GM12801 (cell line): ENCODE results near the gene NALCN.

Experiments used
- CTCF ChIP-seq: IDR thresholded peaks from one replicate; pipeline ENCODE4 v1.5.1; 2011; ENCODE audit warnings: control low read depth; ENCODE audit not compliant: insufficient read length; ENCODE audit errors: extremely low read depth

NALCN gene

DNA sequence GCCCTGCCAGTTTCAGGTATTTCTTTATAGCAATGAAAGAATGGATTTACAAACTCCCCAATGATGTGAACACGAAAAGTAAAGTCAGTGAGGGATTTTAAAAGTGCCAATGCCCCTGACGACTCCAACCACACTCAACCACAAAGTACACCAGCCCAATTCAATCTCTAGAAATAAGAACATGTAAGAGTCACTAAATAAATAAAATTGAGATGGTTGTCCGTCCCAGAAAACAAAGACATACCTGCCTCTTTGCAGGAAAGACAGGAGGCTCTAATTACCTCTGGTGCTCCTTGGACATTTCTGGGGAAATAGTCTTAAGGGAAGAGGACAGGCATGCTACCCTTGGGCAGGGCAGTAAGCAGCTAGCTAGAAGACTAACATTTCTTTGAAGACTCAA is 55.8 kb downstream of the NALCN start:
- TF ChIP-seq CTCF = no peak

DNA sequence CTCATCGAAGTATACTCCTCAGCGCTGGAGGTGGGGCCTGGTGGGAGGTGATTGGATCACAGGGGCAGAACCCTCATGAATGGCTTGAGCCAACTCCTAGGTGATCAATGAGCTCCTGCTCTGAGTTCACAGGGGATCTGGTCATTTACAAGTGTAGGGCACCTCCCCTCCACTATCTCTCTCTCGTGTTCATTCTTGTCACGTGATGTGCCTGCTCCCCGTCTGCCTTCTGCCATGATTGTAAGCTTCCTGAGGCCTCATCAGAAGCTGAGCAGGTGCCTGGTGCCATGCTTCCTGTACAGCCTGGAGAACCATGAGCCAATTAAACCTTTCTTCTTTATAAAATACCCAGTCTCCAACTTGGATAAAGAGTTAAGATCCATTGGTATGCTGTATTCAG is 61.4 kb downstream of the NALCN start:
- TF ChIP-seq CTCF = no peak

GRCh38 chr13:101346942-101347728 is 69.2 kb downstream of the NALCN start:
- no peak for TF ChIP-seq CTCF

- TF ChIP-seq CTCF = no peak
Measured at GRCh38 chr13:101346161-101346560, 70.1 kb downstream of the NALCN start.

DNA sequence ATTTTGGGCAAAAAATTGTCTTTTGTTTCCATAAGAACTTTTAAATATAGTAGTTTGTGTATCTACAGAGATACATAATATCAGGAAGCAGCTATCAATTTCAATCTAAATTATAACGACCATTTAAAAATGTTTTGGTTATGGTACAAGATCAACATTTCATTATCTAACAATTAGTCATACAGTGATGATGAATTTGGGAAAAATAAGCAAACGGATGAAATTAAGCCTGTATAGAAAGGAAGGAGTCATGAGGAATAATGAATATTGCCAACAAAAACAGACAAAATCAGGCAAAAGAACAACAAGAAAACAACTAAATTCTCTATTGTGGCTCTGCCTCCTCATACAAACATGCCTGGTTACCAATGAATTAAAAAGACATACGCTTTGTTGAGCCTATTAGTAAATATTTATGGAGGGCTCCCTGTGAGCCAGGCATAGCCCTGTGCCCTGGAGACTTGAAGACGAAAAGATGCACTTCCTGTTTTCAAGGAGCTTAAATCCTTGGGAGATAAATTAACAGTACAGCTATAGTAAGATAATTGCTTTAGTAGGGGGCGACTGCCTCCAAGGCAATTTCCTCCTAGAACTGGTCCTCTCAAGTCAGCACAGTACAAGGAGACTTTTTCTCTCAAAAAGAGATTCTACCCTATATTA is 73.0 kb downstream of the NALCN start:
- TF ChIP-seq CTCF = no peak

DNA sequence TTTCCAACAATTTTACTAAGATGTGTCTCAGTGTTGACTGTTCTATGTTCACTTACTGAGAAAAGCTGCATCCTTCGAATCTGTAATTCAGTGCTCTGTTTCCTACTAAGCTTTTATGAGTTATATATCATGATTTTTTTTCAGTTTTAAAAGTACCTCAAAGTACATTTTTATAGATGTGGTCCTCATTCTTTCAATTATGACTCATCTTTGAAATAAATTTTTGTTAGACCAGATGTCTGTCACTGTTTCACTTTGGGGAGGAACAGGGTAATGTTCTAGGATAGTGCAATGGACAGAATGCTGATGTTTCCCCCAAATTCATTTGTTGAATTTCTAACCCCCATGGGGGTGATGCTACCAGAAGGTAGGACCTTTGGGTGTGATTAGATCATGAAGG is 74.8 kb downstream of the NALCN start:
- TF ChIP-seq CTCF = no peak

DNA sequence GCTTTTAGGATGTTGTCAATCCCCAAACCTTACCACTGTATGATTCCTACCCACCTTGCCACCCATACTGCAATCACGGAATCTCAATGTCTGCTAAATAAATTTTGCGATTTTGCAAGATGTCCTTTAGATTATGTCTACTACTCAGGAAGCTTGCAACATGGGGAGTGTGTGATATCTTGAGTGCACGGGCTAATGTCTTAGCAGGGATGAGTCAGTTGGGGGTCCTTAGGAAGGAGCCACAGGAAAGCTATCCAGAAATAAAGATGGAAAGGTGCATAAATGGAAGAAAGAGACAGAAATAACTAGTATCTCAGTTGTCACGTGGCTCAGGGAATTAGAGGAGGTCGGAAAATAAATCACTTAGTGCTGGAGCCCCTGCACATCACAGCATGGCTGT is 77.1 kb downstream of the NALCN start:
- TF ChIP-seq CTCF = no peak
